DMS114 treated with DMSO at 0.1 percent for 48 hours (cell line): ENCODE data around the gene ZBTB18.

Experiments used
- DNase-seq: peaks from one replicate; lab custom pipeline; 2025; ENCODE audit not compliant: unreplicated experiment; lab: John Stamatoyannopoulos, UW

The ZBTB18 gene

DNA sequence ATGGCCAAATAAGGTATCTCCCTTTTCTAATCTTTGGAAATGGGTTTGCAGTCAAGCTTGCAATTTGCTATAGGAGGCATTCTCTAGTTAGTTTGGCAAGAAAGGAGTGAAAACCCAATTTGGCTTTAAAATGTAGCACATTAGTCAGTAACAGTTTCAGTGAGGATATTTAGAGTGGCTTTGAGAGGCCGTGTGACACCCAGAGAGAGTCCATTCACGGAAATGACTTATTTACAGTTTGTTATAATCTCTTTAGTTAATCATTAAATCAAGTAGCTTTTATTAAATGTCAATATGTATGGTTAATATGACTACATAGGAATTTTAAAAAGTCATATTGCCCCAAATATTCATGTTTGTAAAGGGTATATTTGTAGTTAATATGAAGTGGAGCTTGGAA is 9.6 kb downstream of the ZBTB18 start:
- no peak for DNase-seq

DNA sequence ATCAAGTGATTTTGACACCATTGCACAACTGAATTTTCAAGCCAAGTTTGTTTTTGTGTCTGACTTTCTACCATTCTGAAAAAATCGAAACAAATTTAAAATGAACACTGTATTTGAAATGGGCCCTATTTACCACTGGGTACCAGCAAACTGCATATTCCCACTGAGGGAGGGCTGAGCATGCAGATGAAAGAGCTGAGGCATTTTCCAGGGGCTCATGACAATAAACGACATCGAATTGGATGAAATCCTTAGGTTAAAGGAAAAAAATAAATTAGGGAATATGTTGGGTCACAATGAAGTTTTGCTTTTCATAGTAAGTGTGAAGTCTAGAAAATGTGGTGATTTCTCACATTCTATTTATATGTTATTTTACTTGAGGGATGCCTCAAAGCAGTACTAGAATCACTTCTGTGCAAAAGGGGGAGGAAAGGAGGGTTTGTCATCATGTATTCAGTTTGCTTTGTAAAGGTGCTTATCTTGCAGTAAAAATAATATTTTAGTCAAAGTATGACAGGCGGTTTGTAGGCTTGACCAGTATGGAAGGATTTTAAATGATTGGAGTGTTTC is 11.2 kb downstream of the ZBTB18 start:
- DNase-seq = no peak

DNA sequence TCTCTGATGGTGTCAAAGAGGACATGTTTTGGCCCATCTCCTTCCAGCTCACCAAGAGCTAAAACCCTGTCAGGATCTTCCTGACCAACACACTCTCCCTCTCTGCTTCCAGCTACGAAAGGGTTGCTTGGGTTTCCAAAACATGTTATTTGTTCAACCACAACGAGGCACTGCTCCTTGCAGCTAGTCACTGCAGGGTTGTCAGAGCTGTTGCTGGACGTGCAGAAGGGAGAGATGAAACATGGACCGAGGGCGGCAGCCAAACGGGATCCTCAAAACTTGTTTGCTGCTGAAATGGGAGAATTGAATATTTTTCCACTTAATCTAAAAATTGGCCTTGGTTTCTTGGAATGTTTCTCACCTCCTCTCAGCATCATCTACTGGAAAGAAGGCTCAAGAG is 12.4 kb downstream of the ZBTB18 start:
- no peak for DNase-seq

DNA sequence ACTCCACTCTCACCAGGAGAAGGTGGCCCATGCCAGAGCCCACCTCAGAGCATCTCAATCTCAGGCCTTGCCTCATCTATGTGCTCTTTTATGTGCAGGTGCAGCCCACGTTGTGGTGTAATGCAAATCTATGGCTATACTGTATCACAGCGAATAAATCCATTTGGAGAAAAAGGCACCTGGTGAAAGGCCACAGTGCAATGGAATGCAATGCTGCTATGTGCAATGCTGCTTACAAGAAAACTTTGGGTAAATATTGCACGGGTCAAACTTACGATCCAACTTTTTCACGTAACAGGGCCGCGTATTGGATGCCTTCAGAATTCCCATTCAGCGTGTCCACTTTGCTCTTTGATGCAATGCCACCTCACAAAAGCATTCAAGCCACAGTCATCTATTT is 13.5 kb downstream of the ZBTB18 start:
- DNase-seq = no peak

DNA sequence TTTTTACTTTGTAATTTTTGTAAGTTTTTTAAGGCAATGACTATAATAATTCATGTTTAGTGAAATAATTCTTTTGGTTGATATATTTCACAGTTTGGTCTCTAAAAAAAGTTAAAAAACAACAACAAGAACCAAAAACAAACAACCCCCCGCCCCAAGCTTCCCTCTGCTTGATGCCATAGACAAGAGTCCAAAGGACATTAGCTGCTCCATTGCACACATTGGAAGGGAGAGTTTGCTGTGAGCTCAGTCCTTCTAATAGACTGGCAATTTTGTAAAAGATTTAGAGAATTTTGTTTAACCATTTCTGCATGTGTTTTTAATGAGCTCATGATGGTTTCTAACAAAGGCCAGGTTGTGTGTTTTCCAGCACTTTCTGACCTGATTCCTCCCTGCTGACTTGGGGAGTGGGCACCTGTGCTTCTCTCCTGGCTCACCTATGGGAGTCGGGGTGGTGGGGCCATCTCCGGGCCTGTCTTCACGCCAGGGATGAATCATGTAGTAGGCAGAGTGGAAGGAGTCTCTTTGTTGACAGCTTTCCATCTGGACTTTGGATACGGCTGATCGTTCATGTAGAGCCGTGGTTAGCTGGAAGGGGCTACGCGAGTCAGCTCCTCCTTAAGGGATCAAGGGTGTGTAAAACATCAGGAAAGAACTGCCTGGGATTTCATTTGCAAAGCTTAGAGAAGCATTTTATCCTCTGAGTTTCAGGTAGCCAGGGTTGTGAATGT is 14.1 kb downstream of the ZBTB18 start:
- no peak for DNase-seq

DNA sequence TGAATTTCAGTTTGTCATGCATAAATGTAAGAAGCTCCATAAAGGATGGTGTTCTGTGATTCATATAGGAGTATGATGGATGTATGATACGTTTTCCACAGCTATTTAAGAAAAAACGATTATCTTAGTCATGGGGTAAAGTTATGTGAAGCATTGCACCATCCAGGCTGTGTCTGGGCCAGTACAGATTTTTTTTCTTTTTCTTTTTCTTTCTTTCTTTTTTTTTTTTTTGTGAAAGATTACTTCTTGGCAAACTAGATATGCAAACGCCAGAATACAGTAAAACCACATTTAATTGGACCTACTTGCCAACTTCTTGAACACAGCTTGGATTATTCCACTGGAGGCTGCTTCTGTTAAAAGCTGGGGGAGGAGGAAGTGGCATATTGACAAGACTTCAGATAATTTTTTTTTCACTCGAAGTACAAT is 14.9 kb downstream of the ZBTB18 start:
- DNase-seq = no peak

DNA sequence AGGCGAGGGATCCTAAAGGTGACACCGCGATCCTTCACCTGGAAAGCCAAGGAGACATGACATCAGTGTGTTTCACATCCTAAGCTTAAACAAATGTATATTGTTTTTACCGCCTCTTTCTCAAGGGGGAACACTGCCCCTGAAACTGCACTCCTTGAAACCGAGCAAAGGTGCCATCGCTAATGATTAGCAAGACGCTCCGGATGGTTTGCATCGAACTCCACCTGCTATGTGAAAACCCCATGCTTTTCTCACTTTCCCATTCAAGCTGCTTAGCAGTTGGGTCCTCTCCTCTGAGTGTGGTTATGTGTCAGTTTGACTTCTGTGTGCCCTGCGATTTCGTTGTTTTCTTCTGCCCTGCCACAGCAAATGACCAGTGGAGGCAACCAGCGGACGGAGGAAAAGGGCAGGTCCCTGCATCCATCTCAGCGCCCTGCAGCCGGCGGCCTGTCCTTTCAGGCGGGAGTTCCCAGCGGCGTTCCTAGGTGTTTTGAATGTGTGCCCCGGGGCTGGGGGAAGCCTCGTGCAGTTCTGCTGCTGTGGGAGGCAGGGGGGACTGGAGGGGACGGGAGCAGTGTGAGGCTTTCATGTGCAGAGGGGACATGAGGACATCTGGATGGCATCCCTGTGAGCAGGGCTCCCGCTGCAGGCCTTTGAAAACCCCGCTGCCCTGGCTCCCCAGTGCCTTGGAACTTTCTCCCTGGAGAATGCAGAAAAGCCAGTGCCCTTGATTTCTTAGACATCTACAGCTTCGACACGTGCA is 16.1 kb downstream of the ZBTB18 start:
- no peak for DNase-seq

DNA sequence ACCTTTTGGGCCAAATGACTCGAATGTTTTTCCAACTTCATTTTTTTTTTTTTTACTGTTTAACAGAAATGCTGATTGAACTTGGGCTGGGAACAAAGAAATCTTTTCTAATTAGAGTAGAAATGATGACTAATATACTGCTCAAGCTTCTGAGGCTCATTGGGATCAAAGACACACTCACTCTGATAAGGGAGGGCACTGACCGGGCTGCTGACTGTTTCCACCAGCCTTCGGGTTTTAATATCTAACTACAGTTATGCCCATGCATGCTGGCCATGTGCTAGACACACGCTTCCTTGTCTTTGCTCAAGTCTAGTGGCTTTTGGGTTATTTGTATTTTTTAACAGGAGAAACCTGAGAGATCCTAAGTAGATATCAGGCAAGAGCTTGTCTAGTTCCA is 16.8 kb downstream of the ZBTB18 start:
- no peak for DNase-seq

DNA sequence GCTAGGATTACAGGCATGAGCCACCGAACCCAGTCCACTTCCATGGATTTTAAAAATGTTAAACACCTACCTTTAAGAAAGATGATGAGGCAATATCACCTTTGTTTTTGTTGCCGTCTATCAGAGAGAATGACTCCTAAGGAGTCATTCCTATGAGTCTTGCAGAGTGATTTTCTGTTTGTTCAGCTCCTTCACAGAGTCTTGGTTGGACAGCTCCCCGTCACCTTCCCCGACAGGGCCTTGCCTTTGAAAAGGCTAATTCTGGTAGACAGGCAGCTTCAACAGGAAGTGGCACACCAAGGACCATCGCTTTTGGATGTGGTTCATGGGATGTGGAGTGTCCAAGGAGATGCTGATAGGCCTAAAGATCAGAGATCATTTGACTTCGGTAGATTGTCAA is 17.5 kb downstream of the ZBTB18 start:
- DNase-seq = no peak

DNA sequence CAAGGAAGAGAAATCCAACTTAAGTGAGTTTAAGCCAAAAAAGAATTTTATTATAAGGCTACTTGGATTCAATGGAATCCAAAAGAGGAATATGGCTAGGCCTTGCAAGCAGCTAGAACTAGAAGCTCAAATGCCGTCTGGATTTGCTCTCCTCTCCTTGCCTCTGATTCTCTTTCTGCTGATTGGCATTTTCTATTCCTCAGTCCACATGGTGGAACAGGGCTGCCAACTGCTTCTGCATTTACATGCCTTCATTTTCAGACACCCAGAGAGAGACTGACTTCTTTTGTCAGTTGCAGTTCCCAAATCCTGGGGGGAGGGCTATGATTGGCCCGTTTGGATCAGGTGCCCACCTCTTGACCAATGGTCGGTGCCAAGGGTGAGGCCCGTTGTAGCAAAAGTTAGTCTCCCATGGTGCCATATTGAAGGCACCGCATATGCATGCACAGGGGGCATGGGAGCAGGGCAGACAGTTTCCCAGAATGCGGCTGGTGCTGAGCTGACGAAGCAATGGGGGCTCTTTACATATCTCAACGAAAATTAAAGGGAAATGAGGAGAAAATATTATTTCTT is 18.3 kb downstream of the ZBTB18 start:
- DNase-seq = no peak

DNA sequence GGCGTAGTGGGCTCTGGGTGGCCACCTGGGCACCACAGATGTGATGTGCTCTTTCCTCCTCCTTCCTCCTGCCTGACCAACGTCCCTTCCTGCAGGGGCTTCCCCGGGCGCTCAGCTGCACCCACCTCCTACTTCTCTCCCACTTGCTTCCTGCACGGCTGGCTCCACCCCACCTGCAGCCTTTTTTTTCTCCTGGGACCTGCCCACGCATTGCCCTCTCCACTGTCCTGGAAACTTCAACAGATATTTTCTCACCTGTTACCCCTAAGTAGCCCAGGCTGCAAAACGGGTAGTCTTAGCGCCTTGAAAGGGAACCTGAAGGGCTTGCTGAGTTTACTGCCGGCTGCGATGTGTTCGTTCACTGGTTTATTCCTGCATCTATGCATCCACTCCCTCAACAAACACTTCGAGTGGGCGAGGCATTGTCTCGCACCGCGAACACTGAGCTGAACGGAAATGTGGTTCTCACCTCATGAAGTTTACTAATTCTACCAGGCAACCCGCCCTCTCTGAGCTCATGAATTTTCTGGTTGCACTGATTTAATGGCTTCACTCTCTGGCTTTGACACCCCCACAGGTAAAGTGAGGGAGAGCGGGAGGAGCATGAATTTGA is 23.6 kb downstream of the ZBTB18 start:
- no peak for DNase-seq

DNA sequence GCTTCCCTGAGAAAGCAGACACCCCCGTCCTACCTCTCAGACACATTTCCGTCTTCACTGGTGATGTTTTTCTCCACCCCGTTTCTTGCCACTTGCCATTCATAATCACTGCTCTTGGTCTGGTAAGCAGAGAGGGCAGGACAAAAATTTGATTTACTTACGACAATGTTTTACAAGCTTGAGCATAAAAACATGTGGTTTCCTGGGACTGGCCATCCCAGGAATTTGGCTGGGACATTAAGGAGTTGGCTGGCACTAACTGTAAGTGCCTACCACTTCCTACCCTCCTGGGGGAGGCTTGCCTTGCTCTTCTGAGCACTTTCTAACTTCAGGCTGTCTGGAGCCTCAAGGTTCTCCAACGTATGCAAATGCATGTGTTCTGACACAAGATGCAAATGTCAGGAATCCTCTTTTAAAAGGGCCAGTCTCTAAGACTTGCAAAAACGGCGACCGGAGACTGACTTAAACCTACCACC is 24.2 kb downstream of the ZBTB18 start:
- DNase-seq = no peak

DNA sequence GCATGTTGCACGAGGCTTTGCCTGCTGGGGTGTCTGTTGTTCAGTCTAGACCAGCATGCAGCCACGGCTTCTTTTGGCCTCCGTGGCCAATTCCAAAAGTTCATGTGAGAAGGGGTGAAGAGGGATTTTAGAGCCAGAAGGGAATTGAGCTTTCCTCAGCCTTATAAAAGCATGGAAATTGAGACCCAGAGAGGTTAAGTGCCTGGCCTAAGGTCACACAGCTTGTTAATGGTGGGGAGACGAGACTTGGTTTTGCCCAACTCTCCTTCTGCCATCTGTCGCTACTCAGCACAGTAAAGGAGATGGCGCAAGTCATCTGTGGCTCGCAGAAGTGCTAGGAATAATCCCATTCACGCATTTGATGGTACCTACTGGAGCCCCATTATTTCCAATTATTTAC is 25.7 kb downstream of the ZBTB18 start:
- no peak for DNase-seq

DNA sequence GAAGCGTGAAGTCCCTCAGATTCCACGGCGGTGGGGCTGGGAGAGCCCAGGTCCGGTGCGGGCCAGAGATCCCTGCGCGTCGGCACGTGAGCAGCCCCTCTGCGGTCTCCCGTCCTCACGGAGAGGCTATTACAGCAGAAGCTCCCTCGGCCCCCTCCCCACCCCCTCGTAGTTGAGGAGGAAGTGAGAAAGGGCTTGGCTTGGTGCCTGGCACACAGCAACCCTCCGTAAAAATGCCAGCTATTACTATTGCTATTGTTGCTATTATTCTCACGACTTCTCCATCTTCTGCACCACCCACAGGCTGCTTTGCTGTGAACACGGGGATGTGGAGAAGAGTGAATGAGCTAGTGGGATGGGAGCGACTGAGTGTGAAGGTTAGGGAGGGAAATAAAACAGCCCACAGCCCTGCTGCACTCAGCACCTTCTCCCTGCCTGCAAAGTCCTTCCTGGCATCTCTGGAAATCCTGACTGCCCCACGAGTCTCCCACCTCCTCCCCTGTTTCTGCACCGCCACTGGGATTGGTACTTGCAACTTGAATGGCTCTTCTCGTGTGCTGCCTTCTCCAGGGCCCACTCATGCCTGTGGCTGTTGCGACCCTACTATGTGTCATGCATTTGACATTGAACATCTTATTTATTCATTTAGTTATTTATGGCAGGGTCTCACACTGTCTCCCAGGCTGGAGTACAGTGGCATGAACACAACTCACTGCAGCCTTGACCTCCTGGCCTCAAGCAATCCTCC is 26.6 kb downstream of the ZBTB18 start:
- no peak for DNase-seq

DNA sequence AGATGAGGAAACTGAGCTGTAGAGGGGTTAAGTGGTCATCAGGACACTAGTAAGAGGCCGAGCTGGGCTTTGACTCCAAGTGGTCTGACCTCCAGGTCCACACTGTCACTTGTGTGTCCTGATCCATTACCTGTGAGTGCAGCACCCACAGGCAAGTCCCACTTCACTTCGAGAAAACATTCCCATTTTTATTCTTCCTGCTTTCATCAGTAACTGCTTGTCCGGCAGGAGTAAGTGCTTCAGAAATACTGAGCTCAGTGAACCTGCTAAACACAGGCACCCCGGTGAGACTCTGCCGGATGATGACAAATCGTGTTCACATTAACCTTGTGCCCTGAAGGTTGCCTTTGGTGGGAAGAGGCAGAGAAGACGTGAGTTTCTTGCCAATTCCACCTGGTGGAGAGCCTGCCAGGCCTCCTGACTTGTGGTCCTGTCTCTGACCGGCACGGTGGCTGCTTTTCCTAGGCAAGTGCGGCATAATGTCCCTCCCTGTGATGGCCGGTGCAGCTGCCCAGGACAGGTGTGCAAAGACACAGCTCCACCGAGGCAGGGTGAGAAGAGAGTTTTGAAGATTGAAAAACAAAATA is 29.4 kb downstream of the ZBTB18 start:
- no peak for DNase-seq

DNA sequence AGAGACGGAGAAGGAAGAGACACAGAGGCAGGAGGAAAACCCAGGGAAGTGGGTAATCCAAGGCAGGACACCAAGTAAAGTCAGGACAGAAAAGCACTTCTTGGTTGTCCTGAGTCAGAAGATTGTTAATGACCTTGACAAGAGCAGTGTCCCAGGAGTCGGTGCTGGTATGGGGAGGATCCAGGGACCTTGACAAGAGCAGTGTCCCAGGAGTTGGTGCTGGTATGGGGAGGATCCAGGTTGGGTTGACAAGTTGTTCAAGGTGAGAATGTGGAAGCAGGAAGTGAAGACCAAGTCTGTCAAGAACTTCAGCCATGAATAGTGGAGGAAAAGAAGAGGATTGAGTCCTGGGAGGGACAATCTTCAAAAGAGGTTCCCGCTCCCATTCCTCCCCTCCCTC is 31.9 kb downstream of the ZBTB18 start:
- DNase-seq = no peak

DNA sequence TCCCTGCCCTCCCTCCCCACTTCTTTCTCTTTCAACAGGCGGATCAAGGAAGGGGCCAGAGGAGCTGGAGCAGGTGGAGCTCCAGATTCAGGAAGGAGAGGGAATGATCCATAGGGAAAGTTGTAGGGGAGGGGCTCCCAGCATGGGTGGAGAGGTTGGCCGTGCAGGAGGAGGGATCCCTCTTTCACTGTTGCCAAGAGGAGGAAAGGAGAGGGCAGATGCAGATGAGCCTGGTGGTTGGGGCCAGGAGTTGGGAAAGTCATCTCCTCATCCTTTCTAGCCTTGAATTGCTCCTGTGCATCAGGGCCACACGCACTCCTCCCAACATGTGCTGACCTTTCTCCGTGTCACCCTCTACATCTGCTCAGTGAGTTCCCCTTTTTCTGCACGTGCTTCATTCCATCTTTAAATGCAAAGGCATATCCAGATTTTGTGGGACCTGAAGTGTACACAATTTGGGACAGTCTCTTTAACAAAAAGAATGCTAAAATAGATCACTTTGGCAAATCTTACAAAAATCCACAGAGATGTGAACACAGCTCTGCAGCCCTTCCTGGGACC is 32.4 kb downstream of the ZBTB18 start:
- no peak for DNase-seq

DNA sequence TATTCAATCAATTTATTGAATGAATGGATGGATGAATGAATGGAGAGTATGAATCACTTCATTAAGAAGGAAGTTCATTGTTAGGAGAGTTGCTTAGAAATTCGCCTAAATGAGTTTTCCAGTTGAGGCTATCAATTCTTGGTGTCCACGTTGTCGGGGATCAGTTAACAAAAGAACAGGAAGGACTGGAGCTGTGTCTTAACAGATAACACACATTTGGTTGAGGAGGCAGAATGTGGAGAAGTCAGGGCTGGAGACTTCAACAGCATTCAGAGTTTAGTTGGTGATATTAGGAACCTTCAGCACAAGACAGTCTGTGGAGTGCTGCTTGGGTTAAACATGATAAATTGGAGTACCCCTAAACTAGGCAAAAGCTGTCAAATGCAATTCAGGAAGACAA is 33.7 kb downstream of the ZBTB18 start:
- DNase-seq = no peak

DNA sequence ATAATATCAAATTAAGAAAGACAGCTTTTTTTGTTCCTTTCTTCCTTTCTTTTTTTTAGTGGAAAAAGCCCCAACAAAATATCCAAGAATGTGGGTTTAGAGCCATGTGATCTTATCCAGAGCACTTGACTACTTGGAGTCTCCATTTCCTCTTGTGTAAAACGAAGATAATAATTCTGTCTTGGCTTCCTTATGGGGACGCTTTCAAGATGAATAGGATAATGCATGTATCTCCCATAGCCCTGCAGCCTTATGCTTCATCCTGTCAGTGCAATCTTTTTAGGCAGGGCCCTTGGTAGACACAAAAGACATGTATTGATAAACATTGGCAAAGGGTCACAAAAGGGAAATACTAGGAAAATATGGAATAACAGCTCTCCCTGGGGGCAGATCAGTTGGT is 34.8 kb downstream of the ZBTB18 start:
- DNase-seq = no peak

DNA sequence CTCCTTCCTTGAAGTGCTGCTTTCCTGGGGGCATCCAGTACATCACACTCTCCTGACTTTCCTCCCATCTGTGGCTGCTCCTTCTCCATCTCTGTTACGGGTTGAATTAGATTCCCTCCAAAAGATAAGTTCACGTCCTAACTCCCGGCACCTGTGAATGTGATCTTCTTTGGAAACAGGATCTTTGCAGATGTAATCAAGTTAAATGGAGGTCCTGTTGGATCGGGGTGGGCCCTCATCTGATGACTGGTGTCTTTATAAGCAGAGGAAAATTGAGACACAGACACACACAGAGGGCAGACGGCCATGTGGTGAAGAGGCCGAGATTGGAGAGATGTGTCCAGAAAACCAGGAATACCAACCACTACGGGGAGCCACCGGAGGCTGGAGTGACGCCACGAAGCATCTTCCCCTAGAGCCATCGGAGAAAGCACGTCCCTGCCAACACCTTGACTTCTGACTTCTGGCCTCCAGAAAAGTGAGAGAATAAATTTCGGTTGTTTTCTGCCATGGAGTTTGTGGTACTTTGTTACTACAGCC is 36.0 kb downstream of the ZBTB18 start:
- DNase-seq = no peak
